GM12892 (cell line): ENCODE results near the gene MACROD1.

Experiments used
- DNase-seq: peaks from one replicate; pipeline ENCODE4 v3.0.0; 2011; ENCODE audit not compliant: insufficient read length
- FAIRE-seq: peaks from 2 replicates; lab custom pipeline; 2011; peaks lifted over from hg19 to GRCh38; lab: Jason Lieb, UNC
- POLR2A ChIP-seq: IDR thresholded peaks from 2 replicates; pipeline ENCODE4 v1.6.1; 2011; ENCODE audit warnings: low read depth, low read length, control low read depth
- POLR2AphosphoS5 ChIP-seq: IDR thresholded peaks from 2 replicates; pipeline ENCODE4 v1.6.1; 2011; ENCODE audit warnings: low read depth, low read length, control low read depth
- TAF1 ChIP-seq: IDR thresholded peaks from 2 replicates; pipeline ENCODE4 v1.6.1; 2011; ENCODE audit warnings: low read depth, mild to moderate bottlenecking, control low read depth, low read length, borderline replicate concordance

Gene MACROD1

GRCh38 chr11:64006398-64006797 is 159.5 kb downstream of the MACROD1 start:
- no peak for FAIRE-seq
- TF ChIP-seq TAF1 (no peak), POLR2A (no peak), POLR2AphosphoS5 (no peak)
- no peak for DNase-seq

DNA sequence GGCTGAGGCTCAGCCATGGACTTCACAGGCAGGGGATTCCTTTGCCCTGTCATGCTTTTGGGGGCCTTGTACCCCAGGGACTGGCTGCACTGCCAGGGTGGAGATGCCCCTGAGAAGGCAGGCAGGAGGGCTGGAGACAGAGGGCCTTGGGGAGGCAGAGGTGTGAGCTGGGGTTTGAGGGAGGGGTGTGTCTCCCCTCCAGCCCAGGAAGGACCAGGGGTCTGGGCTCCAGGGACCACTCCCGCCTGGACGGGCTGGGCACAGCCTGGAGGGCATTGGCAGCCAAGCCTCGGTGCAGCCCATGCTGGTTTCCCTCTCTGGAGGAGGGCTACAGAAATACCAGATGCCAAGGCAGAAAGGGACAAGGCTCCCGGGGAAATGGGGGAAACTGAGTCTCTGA is 160.2 kb downstream of the MACROD1 start:
- no peak for TF ChIP-seq TAF1
- TF ChIP-seq POLR2A: no peak
- TF ChIP-seq POLR2AphosphoS5: no peak
- DNase-seq (no peak), FAIRE-seq (no peak)

DNA sequence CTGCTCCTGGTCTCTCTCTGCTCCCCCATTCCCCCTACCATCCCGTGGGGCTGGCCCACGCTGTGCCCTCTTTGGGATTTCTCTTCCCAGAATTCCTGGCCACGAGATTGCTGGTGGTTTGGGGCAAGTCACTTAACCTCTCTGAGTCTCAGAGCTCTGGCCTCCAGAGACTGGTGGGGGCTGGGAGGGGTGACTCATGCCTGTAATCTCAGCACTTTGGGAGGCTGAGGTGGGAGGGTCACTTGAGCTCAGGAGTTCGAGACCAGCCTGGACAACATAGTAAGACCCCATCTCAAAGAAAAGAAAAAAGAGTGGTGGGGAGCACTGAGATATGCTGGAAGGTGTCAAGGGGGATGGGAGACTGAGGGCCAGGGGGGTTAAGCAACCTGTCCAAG is 161.3 kb downstream of the MACROD1 start:
- TF ChIP-seq TAF1: no peak
- no peak for TF ChIP-seq POLR2AphosphoS5
- no peak for TF ChIP-seq POLR2A
- DNase-seq (no peak), FAIRE-seq (no peak)

DNA sequence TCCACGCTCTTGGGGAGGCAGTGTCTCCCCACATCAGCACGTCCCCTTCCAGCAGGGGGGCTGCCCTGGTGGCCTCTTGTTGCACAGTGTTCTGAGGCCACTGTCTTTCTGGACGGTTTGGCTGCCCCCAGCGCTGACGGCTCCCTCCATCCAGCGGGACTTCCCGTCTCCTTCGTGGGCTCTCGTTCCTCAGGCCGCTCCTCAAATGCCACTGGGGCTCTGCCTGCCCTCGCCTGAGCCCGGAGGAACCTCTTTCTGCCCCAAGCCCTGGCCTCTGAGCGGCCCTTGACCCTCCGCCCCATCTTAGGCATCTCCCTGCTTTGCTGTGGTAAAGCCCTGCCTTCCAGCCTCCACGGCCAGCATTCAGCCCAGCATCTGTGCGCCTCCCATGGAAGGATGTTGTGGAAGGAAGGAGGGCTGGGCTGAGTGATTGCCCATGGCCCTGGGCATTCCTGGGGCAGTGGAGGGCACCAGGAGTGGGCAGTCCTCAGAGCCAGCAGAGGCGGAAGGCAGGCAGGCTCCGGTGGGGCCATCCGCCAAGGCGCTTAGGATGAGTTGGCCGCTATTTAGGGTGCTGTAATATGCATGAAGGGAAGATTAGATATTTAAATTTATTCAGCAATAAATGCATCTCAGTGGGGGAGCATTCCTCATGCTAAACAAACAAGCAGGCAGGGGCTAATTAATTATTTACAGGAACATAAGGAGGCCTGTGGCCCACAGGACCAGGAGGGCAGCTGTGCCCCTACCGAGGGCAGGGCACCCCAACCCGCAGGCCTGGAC is 161.9 kb downstream of the MACROD1 start:
- FAIRE-seq: no peak
- TF ChIP-seq POLR2A (no peak), TAF1 (no peak), POLR2AphosphoS5 (no peak)
- no peak for DNase-seq

DNA sequence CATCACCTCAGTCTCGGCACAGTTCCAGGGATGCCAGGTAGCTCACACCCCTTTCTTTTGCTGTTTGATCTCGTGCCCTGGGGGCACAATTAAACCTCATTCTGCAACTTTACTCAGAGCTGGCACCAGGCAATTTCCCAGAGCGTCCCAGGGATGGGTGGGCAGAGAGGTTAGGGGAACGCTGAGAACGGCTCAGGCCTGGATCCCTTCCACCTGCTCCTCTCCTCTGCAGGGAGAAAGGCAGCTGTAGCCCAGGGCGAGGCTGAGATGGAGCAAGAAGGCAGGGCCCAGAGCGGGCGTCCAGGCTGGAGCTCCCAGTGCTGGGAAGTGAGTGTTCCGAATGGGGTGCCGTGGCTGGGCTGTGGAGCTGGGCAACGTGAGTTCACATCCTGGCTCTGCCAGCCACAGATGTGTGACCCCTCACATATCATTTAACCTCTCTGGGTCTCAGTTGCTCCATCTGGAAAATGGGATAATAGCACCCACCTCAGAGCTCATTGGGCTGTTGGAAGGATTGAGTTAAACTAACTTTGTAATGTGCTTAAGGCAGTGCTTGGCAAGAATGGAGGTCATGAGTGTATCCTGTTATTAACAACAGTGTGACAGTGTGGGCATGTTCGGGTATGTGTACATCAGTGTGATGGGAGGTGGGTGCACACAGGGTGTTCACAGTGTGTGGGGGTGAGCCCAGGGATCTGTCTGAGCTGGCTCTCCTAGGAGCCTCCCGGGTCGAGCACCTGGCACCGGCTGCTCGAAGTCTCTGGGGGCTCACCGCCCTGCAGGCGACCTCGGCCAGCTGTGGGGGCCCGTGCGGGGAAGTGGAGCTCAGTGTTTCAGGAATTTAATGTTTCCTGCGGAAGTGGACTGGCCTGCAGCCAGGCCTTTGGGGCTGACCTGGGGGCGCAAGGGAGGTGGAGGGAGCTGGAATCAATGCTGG is 164.2 kb downstream of the MACROD1 start:
- TF ChIP-seq TAF1 (no peak), POLR2AphosphoS5 (no peak), POLR2A (no peak)
- no peak for DNase-seq
- FAIRE-seq: no peak

- no peak for DNase-seq
- FAIRE-seq: no peak
- TF ChIP-seq POLR2A: no peak
- TF ChIP-seq POLR2AphosphoS5: no peak
- TF ChIP-seq TAF1: no peak
Observed at GRCh38 chr11:64000740-64001483, 165.0 kb downstream of the MACROD1 start.

DNA sequence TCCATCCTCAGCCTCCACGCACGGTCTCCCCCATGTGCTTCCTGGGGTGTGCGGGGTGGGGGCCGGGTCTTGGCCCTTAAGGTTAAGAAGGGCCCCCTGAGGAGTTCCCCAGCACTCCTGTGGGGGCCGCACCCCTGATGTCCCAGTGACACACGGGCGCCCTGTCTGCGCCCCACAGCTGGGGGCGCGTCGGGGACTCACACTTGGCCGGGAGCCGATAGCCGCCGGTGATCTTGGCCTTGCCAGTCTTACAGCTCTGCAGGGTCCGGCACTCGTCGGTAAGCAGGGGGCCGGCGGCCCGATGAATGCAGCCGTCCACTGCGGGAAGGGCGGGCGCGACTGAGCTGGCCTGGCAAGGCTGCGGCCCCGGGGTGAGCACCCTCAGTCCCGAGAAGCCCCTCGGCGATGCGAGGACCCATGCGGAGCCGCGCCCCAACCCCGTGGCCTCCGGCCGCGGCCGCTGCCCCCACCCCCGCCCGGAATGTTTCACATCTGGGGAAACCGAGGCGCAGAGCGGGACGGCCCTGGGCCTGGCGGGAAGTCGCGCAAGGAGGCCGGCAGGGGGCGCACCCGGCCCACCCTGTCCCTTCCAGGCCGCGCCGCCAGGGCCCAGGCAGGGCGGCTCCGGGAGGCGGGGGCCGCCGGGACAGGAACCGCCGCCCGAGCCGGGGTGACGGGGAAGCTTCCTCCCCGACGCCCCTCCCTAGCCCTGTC is 165.7 kb downstream of the MACROD1 start:
- FAIRE-seq: peak; percentile 84
- TF ChIP-seq POLR2AphosphoS5 (no peak), TAF1 (no peak), POLR2A (no peak)
- peak; percentile 97 for DNase-seq

- TF ChIP-seq TAF1: no peak
- peak; percentile 57; the same call in 1 of the 2 replicates for TF ChIP-seq POLR2A
- DNase-seq (peak; percentile 73), FAIRE-seq (peak; percentile 67)
Observed at GRCh38 chr11:63999349-64000025, 166.4 kb downstream of the MACROD1 start.

GRCh38 chr11:63998558-63999348 is 167.2 kb downstream of the MACROD1 start:
- DNase-seq (no peak), FAIRE-seq (peak; percentile 27)
- no peak for TF ChIP-seq POLR2A
- TF ChIP-seq POLR2AphosphoS5: peak; percentile 53; the same call in 1 of the 2 replicates
- no peak for TF ChIP-seq TAF1

GRCh38 chr11:63997801-63998337 is 168.0 kb downstream of the MACROD1 start:
- no peak for TF ChIP-seq POLR2AphosphoS5
- no peak for TF ChIP-seq POLR2A
- no peak for TF ChIP-seq TAF1
- no peak for FAIRE-seq
- DNase-seq: no peak
